SU-DHL-6 (cell line): ENCODE data around the gene MYH7B.

Experiments
- CTCF ChIP-seq: fragments of 200-600 bp; sonication (generic); IDR thresholded peaks from one replicate; pipeline ENCODE4 v1.5.1; 2017; ENCODE audit warnings: antibody characterized with exemption, mild to moderate bottlenecking, low read length, moderate library complexity; ENCODE audit not compliant: insufficient read depth, poor library complexity, severe bottlenecking
- EZH2phosphoT487 ChIP-seq: fragments of 200-600 bp; sonication (generic), shearing (Covaris generic); conservative IDR thresholded peaks from 2 replicates; pipeline ENCODE4 v1.6.1; 2018; ENCODE audit warnings: mild to moderate bottlenecking, antibody characterized with exemption, low read length, moderate library complexity, mixed read lengths

GRCh38 chr20:34956751-34957472 lies 1.2 kb downstream of the MYH7B start:
- TF ChIP-seq CTCF (no peak), EZH2phosphoT487 (no peak)
